ENCODE data around the gene GINS2.

Gene GINS2

DNA sequence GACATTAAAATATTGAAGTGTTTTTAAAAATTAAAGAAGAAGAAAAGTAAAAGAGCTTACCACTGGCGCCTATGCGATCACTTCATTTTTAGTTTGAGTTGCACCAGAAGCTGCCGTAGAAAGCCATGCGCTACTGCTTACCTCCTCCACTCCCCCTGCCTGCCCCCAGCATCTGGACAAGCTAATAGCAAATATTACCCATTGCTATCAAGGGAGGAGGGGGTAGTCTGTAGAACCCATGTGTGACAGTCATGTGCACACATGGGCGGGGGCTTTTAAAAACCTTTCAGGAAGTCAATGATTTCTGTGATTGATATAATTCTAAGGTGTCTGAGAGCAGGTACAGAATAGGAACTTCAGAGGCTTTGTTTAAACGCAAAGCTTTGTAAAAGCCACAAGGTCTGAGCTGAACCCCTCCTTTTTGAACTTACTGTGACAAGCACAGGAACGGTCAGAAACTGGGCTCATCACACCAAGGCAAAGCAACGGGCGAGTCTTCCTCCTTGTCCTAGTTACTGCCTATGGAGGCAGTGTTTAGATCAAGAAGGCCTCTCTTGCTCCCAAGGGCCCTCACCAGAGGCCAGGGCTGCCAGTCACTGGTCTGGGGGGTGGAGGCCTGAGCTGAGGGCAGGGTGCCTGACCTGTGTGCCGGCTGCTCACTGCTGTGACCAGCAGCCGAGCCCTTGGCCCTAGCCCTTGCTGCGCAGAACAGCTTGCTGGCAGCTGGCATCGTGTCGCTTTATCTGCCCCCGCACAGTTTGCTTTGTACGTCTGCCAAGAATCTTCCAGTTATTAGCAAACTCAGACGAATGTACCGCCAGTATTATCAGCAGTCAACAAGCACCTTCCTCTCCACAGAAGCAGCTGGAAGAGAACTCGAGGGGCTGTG, 15.0 kb downstream of the GINS2 start:
- TF ChIP-seq, protein P1, sequence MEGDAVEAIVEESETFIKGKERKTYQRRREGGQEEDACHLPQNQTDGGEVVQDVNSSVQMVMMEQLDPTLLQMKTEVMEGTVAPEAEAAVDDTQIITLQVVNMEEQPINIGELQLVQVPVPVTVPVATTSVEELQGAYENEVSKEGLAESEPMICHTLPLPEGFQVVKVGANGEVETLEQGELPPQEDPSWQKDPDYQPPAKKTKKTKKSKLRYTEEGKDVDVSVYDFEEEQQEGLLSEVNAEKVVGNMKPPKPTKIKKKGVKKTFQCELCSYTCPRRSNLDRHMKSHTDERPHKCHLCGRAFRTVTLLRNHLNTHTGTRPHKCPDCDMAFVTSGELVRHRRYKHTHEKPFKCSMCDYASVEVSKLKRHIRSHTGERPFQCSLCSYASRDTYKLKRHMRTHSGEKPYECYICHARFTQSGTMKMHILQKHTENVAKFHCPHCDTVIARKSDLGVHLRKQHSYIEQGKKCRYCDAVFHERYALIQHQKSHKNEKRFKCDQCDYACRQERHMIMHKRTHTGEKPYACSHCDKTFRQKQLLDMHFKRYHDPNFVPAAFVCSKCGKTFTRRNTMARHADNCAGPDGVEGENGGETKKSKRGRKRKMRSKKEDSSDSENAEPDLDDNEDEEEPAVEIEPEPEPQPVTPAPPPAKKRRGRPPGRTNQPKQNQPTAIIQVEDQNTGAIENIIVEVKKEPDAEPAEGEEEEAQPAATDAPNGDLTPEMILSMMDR (IDR thresholded peaks at IDR 0.05), result no peak
- H3K4me3 ChIP-seq, result no peak overlapping the region
- no peak for DNase-seq (ENCODE audit: low spot score)
- peak overlapping the region in 1 of 2 donors; percentile 50 for H3K27ac ChIP-seq

DNA sequence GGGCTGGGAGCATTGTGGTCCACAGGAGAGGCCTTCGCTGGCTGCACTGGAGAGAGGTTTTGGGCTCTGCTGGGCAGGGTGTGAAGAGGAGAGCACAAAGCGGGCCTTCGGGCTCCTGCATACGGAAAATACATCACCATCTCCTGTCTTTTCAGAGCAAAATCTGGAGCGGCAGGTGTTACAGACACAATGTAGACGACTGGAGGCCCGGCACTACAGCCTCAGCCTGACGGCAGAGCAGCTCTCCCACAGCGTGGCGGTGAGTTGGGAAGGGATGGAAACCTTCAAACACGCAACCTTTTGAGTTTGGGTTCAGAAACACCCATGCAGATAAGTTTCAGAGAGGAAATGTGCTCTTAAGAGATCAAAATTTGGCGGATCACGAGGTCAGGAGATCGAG, 17.9 kb downstream of the GINS2 start:
- TF ChIP-seq, protein P1 (IDR thresholded peaks at IDR 0.05), result no peak
- H3K4me3 ChIP-seq, result no peak overlapping the region
- H3K27ac ChIP-seq, result no peak overlapping the region
- no peak for DNase-seq (ENCODE audit: low spot score)

DNA sequence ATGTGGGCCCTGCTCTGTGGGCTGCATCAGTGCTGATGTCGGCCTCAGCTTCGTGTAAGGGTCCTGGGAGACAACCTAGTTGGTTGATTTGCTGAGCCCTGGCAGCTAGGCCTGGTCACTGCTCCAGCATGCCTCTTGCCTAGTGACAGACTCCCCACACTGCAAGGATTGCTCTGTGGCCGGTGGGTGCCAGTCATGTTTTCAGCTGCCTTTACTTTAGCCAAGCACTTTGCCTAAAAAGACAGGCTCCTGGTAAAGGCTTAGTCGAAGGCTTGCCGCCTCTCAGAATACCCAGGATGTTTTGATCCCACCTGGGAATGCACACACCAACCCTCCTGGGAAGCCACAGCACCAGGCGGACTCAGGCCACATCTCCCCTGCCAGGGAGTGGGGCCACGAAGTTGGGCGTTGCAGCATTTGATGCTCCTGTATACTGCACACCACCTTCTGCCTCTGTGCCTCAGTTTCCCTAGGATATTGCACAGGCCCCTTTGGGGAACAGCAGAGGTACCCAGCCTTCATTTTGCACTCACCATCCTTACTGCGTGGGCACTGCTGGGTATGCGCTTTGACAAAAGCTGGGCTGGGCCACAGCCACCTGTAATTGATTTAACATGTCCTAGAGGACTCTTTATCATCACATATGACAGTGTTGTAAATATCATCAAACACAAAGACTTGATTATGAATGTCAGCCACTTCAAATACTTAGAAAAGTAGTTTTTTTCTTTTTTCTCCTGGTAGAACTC, 19.9 kb downstream of the GINS2 start:
- DNase-seq (ENCODE audit: low spot score), result no peak
- H3K4me3 ChIP-seq, result no peak overlapping the region
- no peak overlapping the region for H3K27ac ChIP-seq
- TF ChIP-seq, protein P1 (IDR thresholded peaks at IDR 0.05), result no peak

DNA sequence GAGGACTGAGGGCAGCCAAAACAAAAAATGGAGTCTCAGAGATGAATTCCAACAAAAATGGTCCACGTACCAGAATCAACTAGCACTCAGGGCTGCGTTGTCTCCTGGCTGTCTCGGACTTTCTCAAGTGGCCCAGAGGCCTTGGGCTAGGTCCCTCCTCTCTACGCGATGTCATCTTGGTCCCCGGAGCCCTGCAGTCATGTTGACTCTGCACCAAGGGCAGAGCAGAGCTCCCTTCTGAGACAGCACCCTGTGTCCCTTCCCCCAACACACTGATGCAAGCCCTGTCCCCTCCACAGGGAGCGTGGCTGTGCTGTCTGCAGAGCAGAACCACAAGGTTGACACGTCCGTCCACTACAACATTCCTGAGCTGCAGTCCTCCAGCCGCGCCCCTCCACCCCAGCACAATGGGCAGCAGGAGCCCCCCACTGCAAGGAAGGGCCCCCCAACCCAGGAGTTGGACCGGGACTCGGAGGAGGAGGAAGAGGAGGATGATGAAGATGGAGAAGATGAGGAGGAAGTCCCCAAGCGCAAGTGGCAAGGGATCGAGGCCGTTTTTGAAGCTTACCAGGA, 20.8 kb downstream of the GINS2 start:
- no peak overlapping the region for H3K4me3 ChIP-seq
- H3K27ac ChIP-seq, result no peak overlapping the region
- DNase-seq (ENCODE audit: low spot score), result no peak
- TF ChIP-seq, protein P1 (IDR thresholded peaks at IDR 0.05), result no peak

DNA sequence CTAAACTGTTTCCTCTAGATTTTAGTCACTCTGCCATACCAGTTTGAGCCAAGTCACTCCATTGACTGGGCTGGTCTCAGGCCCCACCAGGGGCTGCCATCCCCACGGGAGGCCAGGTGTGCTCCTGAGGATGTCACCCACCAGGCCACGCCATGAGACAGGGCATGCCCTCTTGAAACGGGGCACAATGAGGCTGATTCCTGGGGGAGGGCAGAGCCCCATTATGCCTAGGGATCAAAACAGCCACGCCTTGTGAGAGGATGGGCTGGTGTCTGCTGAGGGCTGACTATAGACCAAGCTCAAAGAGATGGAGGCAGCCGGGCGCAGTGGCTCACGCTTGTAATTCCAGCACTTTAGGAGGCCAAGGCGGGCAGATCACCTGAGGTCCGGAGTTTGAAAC, 21.5 kb downstream of the GINS2 start:
- no peak for DNase-seq (ENCODE audit: low spot score)
- Histone ChIP-seq H3K4me3 (no peak overlapping the region), H3K27ac (no peak overlapping the region)
- TF ChIP-seq, protein P1 (IDR thresholded peaks at IDR 0.05), result no peak

DNA sequence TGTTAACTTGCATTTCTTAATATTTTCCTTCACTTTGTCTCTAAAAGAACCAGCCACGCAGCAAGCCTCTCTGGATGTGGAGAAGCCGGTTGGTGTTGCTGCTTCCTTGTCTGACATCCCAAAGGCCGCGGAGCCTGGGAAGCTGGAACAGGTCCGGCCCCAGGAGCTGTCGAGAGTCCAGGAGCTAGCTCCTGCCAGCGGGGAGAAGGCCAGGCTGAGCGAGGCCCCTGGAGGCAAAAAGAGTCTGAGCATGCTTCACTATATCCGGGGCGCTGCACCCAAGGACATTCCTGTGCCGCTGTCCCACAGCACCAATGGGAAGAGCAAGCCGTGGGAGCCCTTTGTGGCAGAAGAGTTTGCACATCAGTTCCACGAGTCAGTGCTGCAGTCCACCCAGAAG, 22.8 kb downstream of the GINS2 start:
- Histone ChIP-seq H3K27ac (no peak overlapping the region), H3K4me3 (no peak overlapping the region)
- TF ChIP-seq, protein P1 (IDR thresholded peaks at IDR 0.05), result no peak
- no peak for DNase-seq (ENCODE audit: low spot score)
